ENCODE measurements around the gene CD84. TPM values are rescaled to one million over a fixed set of nuclear protein-coding genes. Genes with fewer than 3 reads are reported as not detected.
"Not testable (repeated sequence)": the region's sequence is repeated elsewhere in the genome, so short reads cannot be mapped to it uniquely, and the experiment has no call there.

Gene CD84
- total RNA-seq, 1 donor from 2014 or later, result not detected

DNA sequence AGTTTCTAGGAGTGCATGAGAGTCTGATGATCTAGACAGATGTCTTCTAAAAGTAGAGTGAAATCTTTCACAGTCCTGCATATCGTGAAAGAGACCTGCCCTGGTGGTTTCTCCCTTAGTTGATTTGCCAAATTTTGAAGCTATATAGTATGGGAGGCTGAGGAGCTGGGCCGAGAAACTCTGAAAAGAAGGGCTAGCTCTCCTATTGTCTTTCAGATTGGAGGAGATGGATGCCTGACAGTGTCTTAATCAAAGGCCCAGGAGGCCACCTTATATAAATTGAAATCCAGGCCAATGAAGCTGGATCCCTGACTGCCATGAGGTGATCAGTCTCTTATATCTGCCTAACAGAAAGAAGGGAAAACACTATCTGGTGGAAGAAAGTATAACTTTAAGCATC lies 18.4 kb upstream of the CD84 start:
- Histone ChIP-seq H3K4me3 (ENCODE audit: low read depth, low read length) (no peak overlapping the region), H3K36me3 (ENCODE audit: control insufficient read depth, insufficient read depth, low read length) (no peaks in the 10 kb centered on the region), H3K27me3 (ENCODE audit: control insufficient read depth, insufficient read depth, low read length) (no peaks in the 10 kb centered on the region)
- no peak for DNase-seq (ENCODE audit: low read depth)
- TF ChIP-seq CTCF (IDR thresholded peaks at IDR 0.05; ENCODE audit: insufficient read depth, low read length, poor library complexity, severe bottlenecking), result no peak

DNA sequence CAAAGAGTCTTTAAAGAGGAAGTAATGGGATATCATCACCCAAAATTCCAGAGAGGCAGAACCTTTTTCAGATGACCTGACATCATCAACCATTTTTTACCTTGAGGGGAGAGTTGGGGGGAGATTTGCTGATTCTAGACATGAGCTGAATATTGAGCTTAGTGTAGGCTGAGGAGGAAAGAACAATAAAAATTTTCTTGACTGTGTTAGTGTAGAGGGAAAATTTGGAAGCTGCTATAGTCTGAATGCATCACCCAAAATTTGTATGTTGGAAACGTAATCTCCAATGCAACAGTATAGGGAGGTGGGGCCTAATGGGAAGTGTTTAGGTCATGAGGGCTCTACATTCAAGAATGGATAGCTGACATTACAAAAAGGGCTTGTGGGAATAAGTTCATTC lies 17.8 kb upstream of the CD84 start:
- H3K27me3 ChIP-seq (ENCODE audit: control insufficient read depth, insufficient read depth, low read length), result no peaks in the 10 kb centered on the region
- no peak overlapping the region for H3K4me3 ChIP-seq (ENCODE audit: low read depth, low read length)
- H3K36me3 ChIP-seq (ENCODE audit: control insufficient read depth, insufficient read depth, low read length), result no peaks in the 10 kb centered on the region
- no peak for TF ChIP-seq CTCF (IDR thresholded peaks at IDR 0.05; ENCODE audit: insufficient read depth, low read length, poor library complexity, severe bottlenecking)
- no peak for DNase-seq (ENCODE audit: low read depth)

DNA sequence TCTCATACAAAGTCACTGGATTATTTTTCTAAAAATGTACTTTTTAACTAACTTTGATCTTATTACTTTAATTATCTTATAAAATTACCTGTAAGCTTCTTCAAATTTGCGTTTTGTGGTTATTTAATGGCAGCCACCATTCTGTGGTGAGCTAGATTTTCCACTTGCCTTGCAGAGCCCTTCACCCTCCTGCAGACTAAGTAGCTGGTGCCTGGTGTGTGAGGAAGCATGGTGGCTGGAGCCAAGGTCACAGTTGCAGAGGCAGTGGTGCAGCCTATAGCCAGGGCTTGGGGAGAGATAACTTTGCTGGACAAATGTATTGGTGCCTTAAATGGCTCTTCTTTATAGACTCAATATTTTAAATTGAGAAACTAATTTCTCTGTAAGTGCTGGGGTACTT lies 11.2 kb upstream of the CD84 start:
- Histone ChIP-seq H3K4me3 (ENCODE audit: low read depth, low read length) (no peak overlapping the region), H3K36me3 (ENCODE audit: control insufficient read depth, insufficient read depth, low read length) (no peaks in the 10 kb centered on the region), H3K27me3 (ENCODE audit: control insufficient read depth, insufficient read depth, low read length) (no peaks in the 10 kb centered on the region)
- no peak for TF ChIP-seq CTCF (IDR thresholded peaks at IDR 0.05; ENCODE audit: insufficient read depth, low read length, poor library complexity, severe bottlenecking)
- no peak for DNase-seq (ENCODE audit: low read depth)

DNA sequence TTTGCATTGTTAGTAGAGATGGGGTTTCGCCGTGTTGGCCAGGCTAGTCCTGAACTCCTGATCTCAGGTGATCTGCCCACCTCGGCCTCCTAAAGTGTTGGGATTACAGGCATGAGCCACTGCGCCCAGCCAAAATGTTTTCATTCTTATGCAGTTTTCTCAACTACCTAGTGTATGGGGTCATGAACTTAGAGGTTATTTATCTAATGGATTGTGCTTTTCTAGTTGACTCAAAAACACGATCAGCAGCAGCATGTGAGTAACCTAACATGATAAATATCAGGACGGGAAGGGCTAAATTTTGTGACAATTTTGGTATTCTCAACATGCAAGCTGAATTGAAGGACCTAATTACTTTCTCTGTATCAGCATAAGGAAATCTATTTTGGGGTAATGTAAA lies 9.2 kb upstream of the CD84 start:
- no peak overlapping the region for H3K4me3 ChIP-seq (ENCODE audit: low read depth, low read length)
- TF ChIP-seq CTCF (IDR thresholded peaks at IDR 0.05; ENCODE audit: insufficient read depth, low read length, poor library complexity, severe bottlenecking), result no peak
- no peaks in the 10 kb centered on the region for H3K36me3 ChIP-seq (ENCODE audit: control insufficient read depth, insufficient read depth, low read length)
- H3K27me3 ChIP-seq (ENCODE audit: control insufficient read depth, insufficient read depth, low read length), result no peaks in the 10 kb centered on the region
- no peak for DNase-seq (ENCODE audit: low read depth)

GRCh38 chr1:160584784-160585183 lies 5.5 kb upstream of the CD84 start:
- no peak overlapping the region for H3K4me3 ChIP-seq (ENCODE audit: low read depth, low read length)
- H3K36me3 ChIP-seq (ENCODE audit: control insufficient read depth, insufficient read depth, low read length), result no peaks in the 10 kb centered on the region
- no peak for DNase-seq (ENCODE audit: low read depth)
- no peaks in the 10 kb centered on the region for H3K27me3 ChIP-seq (ENCODE audit: control insufficient read depth, insufficient read depth, low read length)
- TF ChIP-seq CTCF (IDR thresholded peaks at IDR 0.05; ENCODE audit: insufficient read depth, low read length, poor library complexity, severe bottlenecking), result no peak

- not testable (repeated sequence) for H3K4me3 ChIP-seq (ENCODE audit: low read depth, low read length); H3K36me3 ChIP-seq (ENCODE audit: control insufficient read depth, insufficient read depth, low read length); H3K27me3 ChIP-seq (ENCODE audit: control insufficient read depth, insufficient read depth, low read length); DNase-seq (ENCODE audit: low read depth)
These were observed 3.7 kb upstream of the CD84 start for GRCh38 chr1:160582976-160583375.

Data from kidney epithelial cell (primary cell).